Muscle of arm (tissue), 12 donors: ENCODE measurements around the gene MARS1. TPM values are rescaled to one million over a fixed set of nuclear protein-coding genes. Genes with fewer than 3 reads are reported as not detected.
"Not testable (repeated sequence)": the region's sequence is repeated elsewhere in the genome, so short reads cannot be mapped to it uniquely, and the experiment has no call there.

Experiments used
- DNase-seq: peaks from one replicate; pipeline ENCODE4 v3.0.0-alpha.2; 2013
- polyA plus RNA-seq, 12 donors: library from polyadenylated mRNA; unstranded; fragments of 120-200 nt; gene quantifications; one replicate each; pipeline ENCODE4 v1.2.1, GENCODE V29; 2013; ENCODE audit not compliant: insufficient read length in 12 of 12

Gene MARS1
- polyA plus RNA-seq, 12 donors: 77.3 to 150 (median 93.0) TPM; not detected in 1

GRCh38 chr12:57488402-57489156 lies 711 bp downstream of the MARS1 start:
- DNase-seq: no peak

DNA sequence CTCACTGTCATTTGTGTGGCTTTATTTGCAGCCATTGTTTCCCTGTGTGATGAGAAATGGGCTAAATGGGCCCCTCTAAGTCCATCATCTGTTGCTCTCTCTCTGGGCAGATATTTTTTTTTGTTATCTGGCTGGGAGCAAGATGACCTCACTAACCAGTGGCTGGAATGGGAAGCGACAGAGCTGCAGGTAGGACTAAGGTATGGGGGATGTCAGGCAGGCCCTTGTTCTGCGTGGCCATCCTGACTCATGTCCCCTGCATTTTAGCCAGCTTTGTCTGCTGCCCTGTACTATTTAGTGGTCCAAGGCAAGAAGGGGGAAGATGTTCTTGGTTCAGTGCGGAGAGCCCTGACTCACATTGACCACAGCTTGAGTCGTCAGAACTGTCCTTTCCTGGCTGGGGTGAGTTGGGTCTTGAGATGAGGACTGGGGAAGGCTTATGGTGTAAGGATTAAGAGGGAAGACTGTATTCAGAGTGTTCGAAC lies 1.3 kb downstream of the MARS1 start:
- no peak for DNase-seq

DNA sequence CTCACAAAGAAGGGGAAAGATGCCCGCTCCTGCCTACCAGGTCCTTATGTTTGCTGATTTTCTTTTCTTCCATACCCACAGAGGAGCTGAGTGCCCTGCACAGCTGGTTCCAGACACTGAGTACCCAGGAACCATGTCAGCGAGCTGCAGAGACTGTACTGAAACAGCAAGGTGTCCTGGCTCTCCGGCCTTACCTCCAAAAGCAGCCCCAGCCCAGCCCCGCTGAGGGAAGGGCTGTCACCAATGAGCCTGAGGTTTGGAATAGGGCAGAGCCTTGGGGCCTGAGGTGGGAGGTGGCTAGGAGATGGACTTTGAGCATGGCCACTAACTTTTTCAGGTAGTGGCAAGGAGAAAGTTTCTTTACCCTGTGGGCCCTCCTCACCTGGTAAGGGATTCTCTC lies 2.3 kb downstream of the MARS1 start:
- DNase-seq: no peak

GRCh38 chr12:57491393-57492280 lies 3.8 kb downstream of the MARS1 start:
- no peak for DNase-seq

- not testable (repeated sequence) for DNase-seq
These were observed 7.3 kb downstream of the MARS1 start for GRCh38 chr12:57495051-57495701.

GRCh38 chr12:57496822-57497221 lies 9.0 kb downstream of the MARS1 start:
- no peak for DNase-seq

DNA sequence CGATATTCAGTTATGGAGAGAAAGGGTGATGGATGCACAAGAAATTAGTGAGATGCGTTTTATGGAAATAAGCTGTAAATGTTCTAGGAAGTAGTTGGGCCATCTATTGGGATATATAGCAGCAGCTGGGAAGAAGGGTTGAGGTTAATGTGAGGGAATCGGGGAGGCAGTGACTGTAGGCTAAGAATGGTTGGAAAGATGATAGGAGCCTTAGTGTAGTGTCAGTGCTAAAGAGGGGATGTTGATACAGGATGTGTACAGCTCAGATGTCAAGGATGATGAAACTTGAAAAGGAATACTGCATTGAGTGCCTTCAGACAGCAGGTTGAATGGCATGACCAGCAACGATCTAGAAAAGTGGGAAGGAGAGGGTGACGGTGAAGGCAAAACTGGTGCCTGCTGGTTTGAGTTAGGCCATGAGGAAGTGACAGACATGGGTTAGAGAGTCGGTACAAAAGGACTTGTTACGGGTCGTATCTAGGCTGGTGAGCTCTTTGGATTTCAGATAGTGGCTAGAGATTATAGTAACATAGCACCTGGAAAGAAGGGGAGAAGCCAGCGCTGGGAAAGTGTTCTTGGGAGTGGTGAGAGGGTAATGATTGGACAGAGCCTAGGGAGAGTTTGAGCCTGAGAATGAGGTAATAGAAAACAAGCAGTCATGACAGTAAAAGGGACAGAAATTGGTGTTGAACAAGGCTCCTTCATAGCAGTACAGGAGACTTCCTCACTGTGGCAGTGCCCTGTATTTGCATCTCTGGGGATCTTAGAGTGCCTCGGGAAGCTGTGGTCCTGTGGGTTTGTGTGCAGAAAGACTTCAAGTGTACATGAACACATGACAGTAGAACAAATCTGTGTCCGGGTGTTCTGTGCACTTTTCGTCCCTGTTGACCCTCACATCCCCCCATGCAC lies 9.6 kb downstream of the MARS1 start:
- DNase-seq: no peak

DNA sequence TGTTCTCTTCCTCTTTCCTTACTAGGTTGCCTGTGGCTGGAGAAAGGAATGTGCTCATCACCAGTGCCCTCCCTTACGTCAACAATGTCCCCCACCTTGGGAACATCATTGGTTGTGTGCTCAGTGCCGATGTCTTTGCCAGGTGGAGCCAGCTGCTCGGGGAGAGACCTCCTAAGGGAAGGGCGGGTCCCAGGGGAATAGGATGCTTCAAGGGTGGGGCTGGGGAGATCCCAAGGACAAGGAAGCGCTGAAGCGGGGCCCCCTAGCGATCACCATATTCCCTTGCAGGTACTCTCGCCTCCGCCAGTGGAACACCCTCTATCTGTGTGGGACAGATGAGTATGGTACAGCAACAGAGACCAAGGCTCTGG lies 10.2 kb downstream of the MARS1 start:
- DNase-seq: no peak

- no peak for DNase-seq
These were observed 10.7 kb downstream of the MARS1 start for GRCh38 chr12:57498571-57498970.

- DNase-seq: no peak
These were observed 12.3 kb downstream of the MARS1 start for GRCh38 chr12:57500213-57500612.

DNA sequence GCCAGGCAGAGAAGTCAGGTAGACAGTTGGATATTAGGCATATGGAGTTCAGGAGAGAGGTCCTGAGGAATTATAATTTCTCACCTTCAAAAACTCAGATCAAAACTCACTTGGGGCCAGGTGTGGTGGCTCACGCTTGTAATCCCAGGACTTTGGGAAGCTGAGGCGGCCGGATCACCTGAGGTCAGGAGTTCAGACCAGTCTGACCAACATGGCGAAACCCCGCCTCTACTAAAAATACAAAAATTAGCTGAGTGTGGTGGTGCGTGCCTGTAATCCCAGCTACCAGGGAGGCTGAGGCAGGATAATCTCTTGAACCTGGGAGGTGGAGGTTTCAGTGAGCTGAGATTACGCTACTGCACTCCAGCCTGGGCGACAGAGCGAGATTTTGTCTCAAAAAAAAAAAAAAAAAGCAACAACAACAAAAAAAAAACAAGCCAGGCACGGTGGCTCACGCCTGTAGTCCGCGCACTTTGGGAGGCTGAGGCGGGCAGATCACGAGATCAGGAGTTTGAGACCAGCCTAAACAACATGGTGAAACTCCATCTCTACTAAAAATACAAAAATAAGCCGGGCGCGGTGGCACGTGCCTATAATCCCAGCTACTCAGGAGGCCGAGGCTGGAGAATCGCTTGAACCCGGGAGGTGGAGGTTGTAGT lies 14.6 kb downstream of the MARS1 start:
- DNase-seq: not testable (repeated sequence)

DNA sequence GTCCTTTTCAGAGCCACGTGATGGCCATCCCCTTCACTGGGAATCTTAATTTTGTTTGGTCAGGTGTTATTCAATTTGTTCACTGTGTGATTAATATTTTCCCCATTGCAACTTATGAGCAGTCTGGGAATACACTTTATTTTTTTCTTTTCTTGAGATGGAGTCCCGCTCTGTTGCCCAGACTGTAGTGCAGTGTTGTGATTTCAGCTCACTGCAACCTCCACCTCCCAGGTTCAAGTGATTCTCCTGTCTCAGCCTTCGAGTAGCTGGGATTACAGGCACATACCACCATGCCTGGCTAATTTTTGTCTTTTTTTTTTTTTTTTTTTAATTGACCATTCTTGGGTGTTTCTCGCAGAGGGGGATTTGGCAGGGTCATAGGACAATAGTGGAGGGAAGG lies 18.7 kb downstream of the MARS1 start:
- not testable (repeated sequence) for DNase-seq

- DNase-seq: not testable (repeated sequence)
These were observed 19.9 kb downstream of the MARS1 start for GRCh38 chr12:57507796-57508195.

- no peak for DNase-seq
These were observed 23.3 kb downstream of the MARS1 start for GRCh38 chr12:57511161-57511560.

DNA sequence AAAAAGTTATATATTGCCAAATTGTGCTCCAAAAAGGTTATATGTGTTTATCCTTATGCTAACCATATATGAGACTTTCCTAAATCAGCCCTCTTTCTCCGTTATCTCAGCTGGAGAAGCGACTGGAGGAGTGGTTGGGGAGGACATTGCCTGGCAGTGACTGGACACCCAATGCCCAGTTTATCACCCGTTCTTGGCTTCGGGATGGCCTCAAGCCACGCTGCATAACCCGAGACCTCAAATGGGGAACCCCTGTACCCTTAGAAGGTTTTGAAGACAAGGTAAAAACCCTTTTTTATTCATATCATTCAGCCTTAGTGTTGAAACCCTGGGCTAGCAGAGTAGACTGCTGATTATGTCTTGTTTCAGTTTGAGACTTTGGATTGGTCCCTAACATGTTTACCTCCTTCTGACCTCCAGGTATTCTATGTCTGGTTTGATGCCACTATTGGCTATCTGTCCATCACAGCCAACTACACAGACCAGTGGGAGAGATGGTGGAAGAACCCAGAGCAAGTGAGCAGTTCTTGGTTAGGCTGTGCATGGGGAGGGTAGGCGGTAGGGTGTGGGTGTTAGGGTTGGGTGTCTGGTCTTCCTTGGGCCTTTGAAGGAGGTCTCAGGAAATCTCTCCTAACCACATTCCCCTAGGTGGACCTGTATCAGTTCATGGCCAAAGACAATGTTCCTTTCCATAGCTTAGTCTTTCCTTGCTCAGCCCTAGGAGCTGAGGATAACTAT lies 23.9 kb downstream of the MARS1 start:
- no peak for DNase-seq

- no peak for DNase-seq
These were observed 24.8 kb downstream of the MARS1 start for GRCh38 chr12:57512665-57513064.

GRCh38 chr12:57513266-57513665 lies 25.4 kb downstream of the MARS1 start:
- DNase-seq: no peak

GRCh38 chr12:57513677-57514076 lies 25.8 kb downstream of the MARS1 start:
- DNase-seq: not testable (repeated sequence)

GRCh38 chr12:57514246-57514645 lies 26.4 kb downstream of the MARS1 start:
- not testable (repeated sequence) for DNase-seq
